ENCODE data around the gene CCDC63.

CCDC63 gene

GRCh38 chr12:110927546-110927945 lies 80.8 kb downstream of the CCDC63 start:
- in situ Hi-C loops (cut with HindIII; ENCODE audit: low sequenced_read_pairs): no loop called here
- H3K4me3 ChIP-seq (ENCODE audit: low read depth, low read length): no peak overlapping the region
- no peak for TF ChIP-seq CTCF (IDR thresholded peaks at IDR 0.05; ENCODE audit: low read depth, low read length, missing control alignments)
- no peak for DNase-seq (ENCODE audit: low read depth)

- H3K4me3 ChIP-seq (ENCODE audit: low read depth, low read length): no peak overlapping the region
- TF ChIP-seq CTCF (IDR thresholded peaks at IDR 0.05; ENCODE audit: low read depth, low read length, missing control alignments): no peak
- no peak for DNase-seq (ENCODE audit: low read depth)
- in situ Hi-C loops (cut with HindIII; ENCODE audit: low sequenced_read_pairs): no loop called here
Observed at GRCh38 chr12:110928700-110929099, 81.9 kb downstream of the CCDC63 start.

GRCh38 chr12:110929818-110930217 lies 83.0 kb downstream of the CCDC63 start:
- no peak for TF ChIP-seq CTCF (IDR thresholded peaks at IDR 0.05; ENCODE audit: low read depth, low read length, missing control alignments)
- DNase-seq (ENCODE audit: low read depth): no peak
- in situ Hi-C loops (cut with HindIII; ENCODE audit: low sequenced_read_pairs): no loop called here
- H3K4me3 ChIP-seq (ENCODE audit: low read depth, low read length): no peak overlapping the region

GRCh38 chr12:110930348-110931314 lies 83.8 kb downstream of the CCDC63 start:
- TF ChIP-seq CTCF (IDR thresholded peaks at IDR 0.05; ENCODE audit: low read depth, low read length, missing control alignments): no peak
- H3K4me3 ChIP-seq (ENCODE audit: low read depth, low read length): no peak overlapping the region
- DNase-seq (ENCODE audit: low read depth): no peak
- in situ Hi-C loops (cut with HindIII; ENCODE audit: low sequenced_read_pairs): no loop called here

GRCh38 chr12:110931315-110931728 lies 84.5 kb downstream of the CCDC63 start:
- H3K4me3 ChIP-seq (ENCODE audit: low read depth, low read length): no peak overlapping the region
- in situ Hi-C loops (cut with HindIII; ENCODE audit: low sequenced_read_pairs): no loop called here
- no peak for DNase-seq (ENCODE audit: low read depth)
- TF ChIP-seq CTCF (IDR thresholded peaks at IDR 0.05; ENCODE audit: low read depth, low read length, missing control alignments): no peak

GRCh38 chr12:110932046-110932445 lies 85.3 kb downstream of the CCDC63 start:
- no peak for DNase-seq (ENCODE audit: low read depth)
- peak; percentile 44 for TF ChIP-seq CTCF (IDR thresholded peaks at IDR 0.05; ENCODE audit: low read depth, low read length, missing control alignments)
- in situ Hi-C loops (cut with HindIII; ENCODE audit: low sequenced_read_pairs): no loop called here
- H3K4me3 ChIP-seq (ENCODE audit: low read depth, low read length): no peak overlapping the region
